Fibroblast of skin of right quadriceps (primary cell): ENCODE measurements around the gene TUB.

Source experiments
- DNase-seq: peaks from one replicate; pipeline ENCODE4 v3.0.0-alpha.2; 2013

TUB gene

GRCh38 chr11:8092587-8093424 lies 11.8 kb downstream of the TUB start:
- peak; percentile 63 for DNase-seq

DNA sequence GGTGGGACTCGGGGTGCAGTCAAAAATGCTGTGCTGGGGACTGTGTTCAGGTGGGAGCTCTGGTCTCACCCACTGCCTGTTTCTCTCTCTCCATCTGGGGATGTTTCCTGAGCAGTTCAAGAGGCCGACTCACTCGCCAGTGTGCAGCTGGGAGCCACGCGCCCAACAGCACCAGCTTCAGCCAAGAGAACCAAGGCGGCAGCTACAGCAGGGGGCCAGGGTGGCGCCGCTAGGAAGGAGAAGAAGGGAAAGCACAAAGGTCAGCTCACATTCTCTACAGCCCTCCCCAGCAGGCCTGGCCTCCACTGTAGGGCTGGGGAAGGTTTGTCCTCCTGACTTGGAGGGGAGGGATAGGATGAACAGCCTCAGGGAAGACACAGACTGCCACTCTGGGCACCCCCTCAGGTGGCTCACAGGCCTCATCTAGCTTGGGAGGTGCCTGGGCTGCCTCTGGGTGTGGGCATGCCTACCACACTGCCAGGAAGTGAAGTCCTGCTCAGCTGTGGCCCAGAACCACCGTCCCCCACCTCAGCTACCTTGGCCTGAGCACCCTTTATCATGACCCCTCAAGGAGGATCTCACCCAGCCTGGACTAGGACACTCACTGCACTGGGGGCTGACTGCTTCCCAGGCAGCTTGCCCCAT lies 13.0 kb downstream of the TUB start:
- no peak for DNase-seq

DNA sequence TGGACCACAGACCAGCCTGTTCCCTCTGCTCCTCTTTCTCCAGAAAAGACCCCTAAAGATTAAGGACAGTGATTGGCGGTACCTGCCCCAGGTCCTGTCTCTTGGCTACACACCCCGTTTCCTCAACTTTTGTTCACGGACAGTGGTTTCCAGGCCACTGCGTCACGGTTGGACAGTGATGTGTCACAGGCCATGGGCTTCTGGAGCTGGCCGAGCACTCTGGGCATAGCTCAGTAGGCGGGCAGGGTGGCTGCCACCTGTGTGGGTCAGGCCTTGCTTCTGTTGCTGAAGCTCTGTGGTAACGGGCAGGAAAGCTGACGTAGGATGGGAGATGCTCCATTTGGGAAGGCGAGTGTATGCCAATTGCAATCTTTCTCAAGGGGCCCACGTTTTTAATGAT lies 13.6 kb downstream of the TUB start:
- no peak for DNase-seq

- no peak for DNase-seq
Observed at GRCh38 chr11:8095371-8095770, 14.4 kb downstream of the TUB start.

DNA sequence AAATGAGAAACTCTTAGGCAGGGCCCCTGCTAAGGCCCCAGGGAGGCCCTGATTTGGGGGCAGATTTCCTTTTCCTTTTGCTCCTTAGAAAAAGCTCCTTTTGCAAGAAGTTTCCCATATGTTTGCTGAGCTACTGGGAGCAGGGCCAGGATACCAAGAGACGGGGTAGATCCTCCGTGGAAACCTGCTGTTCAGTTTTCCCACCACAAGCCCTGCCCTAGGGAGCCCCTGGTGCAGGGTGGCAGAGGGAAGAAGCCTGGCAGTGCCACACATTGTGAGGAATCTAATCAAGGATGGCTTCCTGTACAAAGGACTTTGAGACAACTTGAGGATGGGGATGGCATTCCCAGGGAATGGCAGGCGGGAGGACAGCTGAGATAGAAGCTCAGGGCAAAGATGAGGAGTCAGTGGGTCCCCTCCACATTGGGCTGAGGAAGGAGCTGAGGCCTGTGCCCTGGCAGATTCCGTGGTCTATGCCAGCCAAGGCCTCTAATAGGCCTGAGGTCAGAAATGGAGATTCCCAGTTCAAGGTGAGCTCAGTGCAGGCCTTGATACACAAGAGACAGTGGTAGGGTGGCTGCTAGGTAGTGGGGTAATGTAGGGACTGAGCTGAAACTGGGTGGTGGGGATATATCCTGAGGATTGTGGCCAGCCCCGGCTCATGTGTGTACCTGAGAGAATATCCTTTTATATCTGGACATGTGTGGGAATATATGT lies 15.0 kb downstream of the TUB start:
- DNase-seq: no peak

DNA sequence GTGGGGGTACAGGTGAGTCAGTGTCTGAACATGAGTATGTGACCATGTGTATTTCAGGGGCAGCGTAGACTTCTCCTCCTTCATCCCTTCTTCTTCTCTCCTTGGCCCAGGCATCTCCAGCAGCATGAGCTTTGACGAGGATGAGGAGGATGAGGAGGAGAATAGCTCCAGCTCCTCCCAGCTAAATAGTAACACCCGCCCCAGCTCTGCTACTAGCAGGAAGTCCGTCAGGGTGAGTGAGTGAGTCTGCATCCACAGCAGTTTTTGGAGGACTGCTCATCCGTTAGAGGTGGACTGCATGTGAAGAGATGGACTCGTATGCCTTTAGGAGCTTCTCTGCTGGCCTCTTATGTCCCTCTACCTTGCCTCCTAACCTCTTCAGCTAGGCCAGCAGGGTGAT lies 15.6 kb downstream of the TUB start:
- no peak for DNase-seq

- no peak for DNase-seq
Observed at GRCh38 chr11:8097062-8097461, 16.1 kb downstream of the TUB start.

GRCh38 chr11:8097468-8097867 lies 16.5 kb downstream of the TUB start:
- peak; percentile 19 for DNase-seq

DNA sequence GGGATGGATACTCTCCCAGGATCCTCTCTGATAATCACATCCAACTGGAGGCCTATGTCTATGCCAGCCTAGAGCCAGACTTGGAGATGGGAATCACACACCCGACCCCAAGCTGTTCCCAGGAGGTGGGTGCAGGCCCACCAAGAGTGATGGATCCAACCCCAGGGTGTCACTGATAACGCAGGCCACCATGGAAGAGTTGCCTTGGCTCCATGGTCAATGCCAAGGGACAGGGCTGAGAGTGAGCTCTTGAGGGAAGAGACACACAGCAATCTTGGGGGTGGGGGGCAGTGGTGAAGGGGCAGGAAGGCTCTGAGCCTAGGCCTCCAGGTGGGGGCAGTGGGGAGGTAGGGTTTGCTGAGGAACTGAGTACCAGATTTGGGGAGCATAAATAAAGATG lies 16.9 kb downstream of the TUB start:
- DNase-seq: no peak

GRCh38 chr11:8098361-8098760 lies 17.4 kb downstream of the TUB start:
- DNase-seq: peak; percentile 78

DNA sequence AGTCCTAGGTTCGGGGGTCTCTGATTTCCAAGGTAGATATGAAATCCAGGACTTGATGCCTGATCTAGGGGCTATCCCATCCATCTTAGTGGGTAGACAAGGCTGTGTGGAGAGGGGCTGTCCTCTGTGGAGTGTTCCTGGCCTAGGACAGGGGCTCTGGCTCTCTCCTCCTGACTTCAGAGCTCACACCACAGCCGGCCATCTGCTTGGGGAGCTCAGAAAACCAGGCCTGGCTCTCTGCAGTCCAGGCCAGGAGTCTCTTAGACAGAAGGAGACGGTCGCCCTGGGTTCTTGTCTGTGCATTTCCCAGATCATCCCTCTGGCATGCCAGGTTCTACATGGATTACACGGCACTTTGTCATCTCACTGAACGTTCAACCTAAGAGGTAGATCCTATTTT lies 17.9 kb downstream of the TUB start:
- DNase-seq: peak; percentile 29

DNA sequence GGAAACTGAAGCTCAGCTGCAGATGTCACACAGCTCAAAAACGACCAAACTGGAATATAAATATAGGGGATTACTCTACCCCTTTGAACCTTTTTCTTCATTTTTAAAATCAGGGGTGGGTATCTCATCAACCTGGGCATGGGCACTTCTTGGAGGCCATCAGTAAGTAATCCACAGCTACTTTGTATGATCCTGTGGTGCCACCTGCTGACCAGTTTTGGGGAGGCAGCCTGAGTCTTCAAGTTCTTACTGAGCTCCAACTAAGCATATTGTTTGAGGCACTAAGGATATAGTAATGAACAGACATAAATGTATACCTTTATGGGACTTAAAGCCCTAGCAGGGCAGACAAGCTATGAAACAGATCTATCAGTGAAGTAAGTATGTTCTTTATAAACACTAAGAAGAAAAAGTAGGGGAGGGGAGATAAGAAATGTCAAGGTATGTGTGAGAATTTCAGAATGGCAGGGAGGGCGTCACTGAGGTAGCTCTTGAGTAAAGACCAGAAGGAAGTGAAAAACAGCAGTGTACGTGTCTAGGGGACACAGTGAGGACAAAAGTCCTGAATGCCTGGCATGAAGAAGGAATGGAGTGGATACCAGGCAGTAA lies 18.4 kb downstream of the TUB start:
- peak; percentile 74 for DNase-seq

DNA sequence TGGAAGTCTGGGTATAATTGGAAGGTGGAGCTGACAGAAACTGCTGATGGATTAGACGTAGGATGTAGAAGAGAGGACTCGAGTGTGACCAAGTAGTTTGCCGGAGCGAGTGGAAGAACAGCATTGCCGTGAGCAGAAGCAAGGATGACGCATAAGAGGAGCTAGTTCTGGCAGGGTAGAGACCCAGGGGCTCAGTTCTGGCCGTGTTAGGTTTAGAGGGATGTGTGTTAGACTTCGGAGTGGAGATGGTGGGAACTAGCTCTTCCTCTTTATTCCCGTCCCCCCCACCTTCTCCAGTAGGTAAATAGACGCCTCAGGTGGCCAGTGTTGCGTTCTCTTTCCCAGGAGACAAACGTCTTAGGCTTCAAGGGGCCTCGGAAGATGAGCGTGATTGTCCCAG lies 19.1 kb downstream of the TUB start:
- DNase-seq: no peak

GRCh38 chr11:8100605-8101004 lies 19.6 kb downstream of the TUB start:
- DNase-seq: no peak

DNA sequence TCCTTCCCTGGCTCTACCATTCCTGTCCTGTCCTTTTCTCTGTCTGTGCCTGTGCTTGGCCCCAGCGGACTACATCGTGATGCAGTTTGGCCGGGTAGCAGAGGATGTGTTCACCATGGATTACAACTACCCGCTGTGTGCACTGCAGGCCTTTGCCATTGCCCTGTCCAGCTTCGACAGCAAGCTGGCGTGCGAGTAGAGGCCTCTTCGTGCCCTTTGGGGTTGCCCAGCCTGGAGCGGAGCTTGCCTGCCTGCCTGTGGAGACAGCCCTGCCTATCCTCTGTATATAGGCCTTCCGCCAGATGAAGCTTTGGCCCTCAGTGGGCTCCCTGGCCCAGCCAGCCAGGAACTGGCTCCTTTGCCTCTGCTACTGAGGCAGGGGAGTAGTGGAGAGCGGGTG lies 20.4 kb downstream of the TUB start:
- DNase-seq: no peak

DNA sequence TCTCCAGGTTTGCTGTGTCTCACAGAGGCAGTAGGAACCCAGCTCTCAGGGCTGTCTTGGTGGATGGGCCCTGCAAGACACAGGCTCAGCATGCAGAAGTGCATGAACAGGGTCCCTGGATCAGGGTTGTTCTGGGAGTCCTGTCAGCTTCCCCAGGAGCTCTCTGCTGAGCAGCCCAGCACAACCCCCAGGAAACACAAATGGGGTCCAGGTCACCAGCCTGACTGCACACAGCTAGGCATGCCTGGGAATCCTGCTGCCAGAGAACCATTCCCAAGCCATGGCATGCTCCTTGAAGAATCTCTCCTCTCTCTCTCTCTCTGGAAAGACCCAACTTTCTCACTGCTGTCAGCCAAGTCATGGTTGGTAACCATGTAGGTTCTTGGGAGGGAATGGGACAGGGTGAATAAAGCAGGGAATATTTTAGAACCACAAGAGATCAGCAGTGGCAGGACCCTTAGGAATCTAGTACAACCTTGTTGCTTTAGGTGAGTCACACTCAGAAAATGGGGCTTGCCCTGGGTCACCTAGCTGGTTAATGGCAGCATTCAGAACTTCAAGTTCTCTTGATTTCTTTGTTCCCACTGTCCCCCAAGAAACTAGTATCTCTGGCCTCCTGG lies 21.4 kb downstream of the TUB start:
- DNase-seq: no peak

- no peak for DNase-seq
Observed at GRCh38 chr11:8102965-8103364, 22.0 kb downstream of the TUB start.

- no peak for DNase-seq
Observed at GRCh38 chr11:8103909-8104308, 22.9 kb downstream of the TUB start.

DNA sequence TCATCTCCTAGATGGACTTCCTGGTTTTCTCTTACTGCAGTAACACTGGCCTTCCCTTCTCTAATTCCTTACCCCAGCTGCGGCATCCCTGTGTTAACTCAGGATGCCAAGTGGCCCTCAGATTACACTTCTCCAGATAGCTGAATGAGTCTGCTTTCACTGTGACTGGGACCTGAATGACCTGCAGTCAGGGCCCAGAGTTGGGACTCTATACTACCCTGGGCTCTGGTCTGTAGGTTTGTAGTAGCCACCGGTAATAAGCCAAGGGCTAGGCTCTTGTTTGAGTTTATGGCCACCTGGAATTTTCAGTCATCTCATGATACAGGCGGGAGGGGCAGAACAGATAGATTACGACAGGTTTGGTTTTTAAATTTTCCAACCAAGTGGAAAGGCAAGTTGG lies 24.1 kb downstream of the TUB start:
- DNase-seq: no peak

- no peak for DNase-seq
Observed at GRCh38 chr11:8105666-8106065, 24.7 kb downstream of the TUB start.

DNA sequence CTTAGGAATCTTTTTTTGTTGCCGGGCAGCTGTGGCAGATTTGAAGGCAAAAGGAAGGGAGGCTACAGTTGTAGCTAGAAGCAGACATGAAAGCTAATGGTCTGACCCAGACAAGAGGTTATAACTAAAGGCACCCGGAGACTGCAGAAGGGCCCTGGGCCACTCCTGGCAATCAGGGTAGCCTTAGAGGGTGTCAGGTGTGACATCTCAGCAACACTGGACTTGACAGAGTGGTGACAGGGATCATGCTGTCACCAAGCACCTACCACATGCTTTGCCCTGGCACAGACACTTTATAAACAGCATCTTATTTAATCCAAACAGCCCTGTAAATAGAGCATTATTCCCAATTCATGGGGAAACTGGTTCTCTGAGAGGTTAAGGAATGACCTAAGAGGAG lies 25.7 kb downstream of the TUB start:
- DNase-seq: no peak

GRCh38 chr11:8107642-8108041 lies 26.6 kb downstream of the TUB start:
- no peak for DNase-seq

DNA sequence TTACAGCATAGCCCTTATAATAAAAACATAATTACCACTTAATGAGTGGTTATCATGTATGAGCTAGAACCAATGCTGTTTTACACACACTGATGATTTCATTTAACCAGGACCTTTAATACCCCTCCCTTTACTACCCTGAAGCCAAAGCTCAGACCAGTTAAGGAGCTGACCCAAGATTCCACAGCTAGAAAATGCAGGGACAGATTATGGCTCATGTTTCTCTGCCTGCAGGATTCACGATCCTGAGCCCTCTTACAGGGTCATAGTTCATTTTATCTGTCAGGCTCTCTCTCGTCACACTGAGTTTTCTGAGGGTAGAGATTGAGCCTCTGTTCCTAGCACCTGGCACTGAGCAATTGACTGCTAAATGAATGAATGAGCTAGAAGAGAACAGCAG lies 27.4 kb downstream of the TUB start:
- no peak for DNase-seq
